GM12864 (cell line): ENCODE data around the gene FBH1.

Experiments used
- DNase-seq: peaks from one replicate; pipeline ENCODE4 v3.0.0-alpha.2; 2011; ENCODE audit warnings: low read depth
- H3K4me3 ChIP-seq: 2 replicates; pipeline ENCODE4 v1.5.1; 2011; ENCODE audit warnings: mild to moderate bottlenecking, low read depth, low read length, control low read depth
- CTCF ChIP-seq: IDR thresholded peaks from 2 replicates; pipeline ENCODE4 v1.5.1; 2011; ENCODE audit warnings: low read depth, mild to moderate bottlenecking, moderate library complexity, low read length, control low read depth, inconsistent platforms; ENCODE audit errors: missing control alignments

The FBH1 gene

GRCh38 chr10:5898163-5898562 is 8.1 kb downstream of the FBH1 start:
- TF ChIP-seq CTCF, result no peak
- no peak for DNase-seq
- H3K4me3 ChIP-seq, result no peak overlapping the region

- DNase-seq, result no peak
- TF ChIP-seq CTCF, result no peak
- no peak overlapping the region for H3K4me3 ChIP-seq
These were observed 10.2 kb downstream of the FBH1 start for GRCh38 chr10:5900247-5900646.

GRCh38 chr10:5902511-5903274 is 12.7 kb downstream of the FBH1 start:
- no peak overlapping the region for H3K4me3 ChIP-seq
- DNase-seq, result no peak
- no peak for TF ChIP-seq CTCF

GRCh38 chr10:5903563-5903962 is 13.5 kb downstream of the FBH1 start:
- no peak overlapping the region for H3K4me3 ChIP-seq
- no peak for TF ChIP-seq CTCF
- no peak for DNase-seq

- peak; percentile 77 for DNase-seq
- H3K4me3 ChIP-seq, result no peak overlapping the region; the same call in 1 of the 2 replicates
- no peak for TF ChIP-seq CTCF
These were observed 14.2 kb downstream of the FBH1 start for GRCh38 chr10:5904227-5904626.

- TF ChIP-seq CTCF, result no peak
- no peak overlapping the region for H3K4me3 ChIP-seq
- DNase-seq, result no peak
These were observed 15.9 kb downstream of the FBH1 start for GRCh38 chr10:5905854-5906507.
